Activated T-helper 1 cell treated with anti-CD3 and anti-CD28 coated beads, Interleukin-12 subunit alpha, Interleukin-12 subunit beta, Interleukin-2, Interleukin-4 antibody, amounts not matched to agents 30 ng/mL and 10 ng/mL and 1 ng/mL, durations not matched to agents 14 hours and 24 hours and 36 hours (primary cell): ENCODE measurements around the gene PLA2G2A. TPM values are rescaled to one million over a fixed set of nuclear protein-coding genes. Genes with fewer than 3 reads are reported as not detected.

Source experiments
- DNase-seq: peaks from one replicate; pipeline ENCODE4 v3.0.0; 2021; ENCODE audit warnings: low spot score
- H3K27ac Mint-ChIP-seq: one replicate; pipeline ENCODE4 v1.8.0; 2021; ENCODE audit warnings: mild to moderate bottlenecking, mixed read lengths
- H3K27me3 Mint-ChIP-seq: one replicate; pipeline ENCODE4 v1.8.0; 2022; ENCODE audit warnings: mild to moderate bottlenecking, moderate library complexity, mixed read lengths; ENCODE audit not compliant: insufficient read depth
- H3K36me3 Mint-ChIP-seq: one replicate; pipeline ENCODE4 v1.8.0; 2021; ENCODE audit warnings: low read depth, mixed read lengths
- H3K4me1 Mint-ChIP-seq: one replicate; pipeline ENCODE4 v1.8.0; 2021; ENCODE audit warnings: low read depth, mixed read lengths
- H3K4me3 Mint-ChIP-seq: one replicate; pipeline ENCODE4 v1.8.0; 2021; ENCODE audit warnings: mild to moderate bottlenecking, moderate library complexity, mixed read lengths
- H3K9me3 Mint-ChIP-seq: one replicate; pipeline ENCODE4 v1.8.0; 2021; ENCODE audit warnings: mixed read lengths
- intact Hi-C: fragments of 100-400 bp; cut with micrococcal nuclease; formaldehyde crosslinking; loops from one replicate; pipeline ENCODE4 v1.15.1; 2024
- total RNA-seq: library from RNA; stranded (reverse); gene quantifications from 2 replicates; pipeline ENCODE4 v1.2.3, GENCODE V29; 2022

Gene PLA2G2A
- total RNA-seq, 1 donor from 2014 or later: not detected

DNA sequence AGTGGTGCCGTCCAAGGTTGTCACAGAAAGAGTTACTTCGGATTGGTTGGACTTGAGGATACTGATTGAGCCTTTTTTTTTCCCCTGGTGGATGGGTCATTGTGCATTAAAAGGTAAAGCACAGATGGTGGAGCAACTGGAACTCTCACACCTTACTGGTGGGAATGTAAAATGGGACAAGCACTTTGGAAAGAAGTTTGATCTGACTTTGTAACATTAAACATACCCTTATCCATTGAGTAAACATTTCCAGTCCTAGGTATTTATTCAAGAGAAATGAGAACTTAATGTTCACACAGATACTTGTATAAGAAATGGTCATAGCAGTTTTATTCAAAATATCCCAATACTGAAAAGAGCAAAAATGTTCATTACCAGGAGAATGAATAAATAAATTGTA, 14.9 kb downstream of the PLA2G2A start:
- no peak for DNase-seq
- intact Hi-C loops: no loop called here
- no peak overlapping the region for H3K4me3 Mint-ChIP-seq
- no peak overlapping the region for H3K27ac Mint-ChIP-seq
- H3K9me3 Mint-ChIP-seq: no peaks in the 10 kb centered on the region
- H3K36me3 Mint-ChIP-seq: no peaks in the 10 kb centered on the region
- no peaks in the 10 kb centered on the region for H3K4me1 Mint-ChIP-seq
- peaks cover 10% of the 10 kb centered on the region for H3K27me3 Mint-ChIP-seq

DNA sequence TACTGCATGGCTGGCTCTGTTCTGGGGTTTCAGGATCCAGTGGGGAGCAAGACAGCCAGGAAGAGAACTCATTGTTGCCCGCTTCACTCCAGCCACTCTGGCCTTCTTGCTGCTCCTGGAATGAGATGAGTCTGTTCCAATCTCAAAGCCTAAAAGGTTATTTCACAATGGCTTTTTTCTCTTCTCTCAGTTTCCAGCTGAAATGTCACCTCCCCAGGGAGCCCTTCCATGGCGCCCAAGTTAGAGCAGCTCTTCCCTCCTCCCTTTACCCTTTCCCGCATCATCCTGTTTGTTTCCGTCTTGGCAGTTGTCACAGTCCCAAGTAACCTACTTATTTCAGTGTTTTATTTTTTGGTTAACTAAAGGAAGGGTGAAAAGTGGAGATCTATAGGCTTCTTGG, 15.8 kb downstream of the PLA2G2A start:
- H3K4me1 Mint-ChIP-seq: no peaks in the 10 kb centered on the region
- no peak for DNase-seq

DNA sequence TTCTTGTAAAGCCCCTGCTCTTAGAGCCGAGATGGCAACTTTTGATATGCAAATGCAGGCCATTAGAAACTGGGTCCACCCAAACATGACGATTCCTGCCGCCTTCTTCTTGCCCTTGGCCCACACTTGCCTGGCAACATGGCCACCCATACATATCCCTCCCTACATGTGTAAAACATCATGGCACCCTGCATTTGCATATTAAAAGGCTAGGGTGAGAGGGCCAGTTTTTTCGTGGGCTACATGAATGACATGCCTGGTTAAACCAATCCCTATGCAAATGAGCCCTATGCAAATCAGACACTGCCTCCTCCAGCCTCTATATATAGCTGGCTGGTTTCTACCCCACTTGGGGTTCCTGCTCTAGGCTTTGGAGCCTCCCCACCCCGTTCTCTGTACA, 18.8 kb downstream of the PLA2G2A start:
- Mint-ChIP-seq H3K36me3 (no peaks in the 10 kb centered on the region), H3K4me3 (no peak overlapping the region), H3K9me3 (no peaks in the 10 kb centered on the region), H3K27ac (no peak overlapping the region), H3K4me1 (no peaks in the 10 kb centered on the region), H3K27me3 (no peaks in the 10 kb centered on the region)
- intact Hi-C loops: no loop called here
- no peak for DNase-seq

More for the DNA sequence above, 15.8 kb downstream of the PLA2G2A start:
- no peak overlapping the region for H3K27ac Mint-ChIP-seq
- no peak overlapping the region for H3K4me3 Mint-ChIP-seq
- peaks cover 8% of the 10 kb centered on the region for H3K27me3 Mint-ChIP-seq
- H3K9me3 Mint-ChIP-seq: no peaks in the 10 kb centered on the region
- intact Hi-C loops: no loop called here
- H3K36me3 Mint-ChIP-seq: no peaks in the 10 kb centered on the region

DNA sequence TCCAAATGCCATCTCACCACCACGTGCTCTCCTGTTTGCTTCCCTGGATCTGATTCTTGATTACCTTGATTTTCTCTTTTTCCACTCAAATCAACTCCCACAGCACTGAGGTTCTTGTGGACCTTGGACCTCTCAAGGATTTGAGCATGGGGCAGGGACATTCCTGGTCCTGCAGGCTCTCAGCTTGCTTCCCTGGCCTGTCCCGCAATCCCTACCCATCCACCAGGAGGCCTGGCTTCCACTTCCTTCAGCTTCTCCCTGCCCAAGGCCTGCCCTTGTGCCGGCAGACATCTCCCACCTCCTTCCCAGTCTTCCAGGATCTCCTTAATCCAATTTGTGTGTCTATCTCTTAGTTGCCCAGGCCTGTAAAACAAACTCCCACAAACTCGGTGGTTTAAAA, 21.6 kb downstream of the PLA2G2A start:
- intact Hi-C loops: no loop called here
- DNase-seq: no peak
- Mint-ChIP-seq H3K27ac (no peak overlapping the region), H3K4me1 (no peaks in the 10 kb centered on the region), H3K36me3 (no peaks in the 10 kb centered on the region), H3K4me3 (no peak overlapping the region), H3K9me3 (no peaks in the 10 kb centered on the region), H3K27me3 (peaks cover 7% of the 10 kb centered on the region)

DNA sequence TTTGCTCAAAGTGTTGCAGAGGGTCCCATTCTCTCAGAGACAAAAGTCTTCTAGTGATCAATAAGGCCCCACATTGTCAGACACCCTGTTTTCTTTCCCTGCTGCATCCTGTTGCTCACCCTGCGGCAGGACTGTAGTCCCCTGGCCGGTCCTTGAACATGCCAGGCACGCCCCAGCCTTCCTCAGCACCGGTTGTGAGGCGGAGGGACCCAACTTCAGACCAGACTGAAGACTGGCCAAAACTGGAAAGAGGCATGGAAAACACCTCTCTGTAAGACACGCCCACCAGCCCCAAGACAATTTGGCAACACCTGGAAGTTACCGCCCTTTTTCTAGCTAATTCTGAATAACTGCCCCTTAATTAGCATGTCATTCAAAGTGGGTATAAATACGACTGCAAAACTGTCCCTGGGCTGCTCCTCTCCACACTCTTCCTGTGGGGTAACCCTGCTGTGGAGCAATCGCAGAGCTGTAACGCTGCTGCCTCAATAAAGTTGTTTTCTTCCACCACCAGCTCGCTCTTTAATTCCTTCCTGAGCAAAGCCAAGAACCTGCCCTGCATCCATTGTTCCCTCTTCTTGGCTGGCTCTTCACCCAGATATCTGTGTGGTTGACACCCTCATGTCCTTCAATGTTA, 23.8 kb downstream of the PLA2G2A start:
- Mint-ChIP-seq H3K27me3 (peaks cover 7% of the 10 kb centered on the region), H3K9me3 (no peaks in the 10 kb centered on the region), H3K4me3 (no peak overlapping the region), H3K27ac (no peak overlapping the region), H3K36me3 (no peaks in the 10 kb centered on the region), H3K4me1 (no peaks in the 10 kb centered on the region)
- intact Hi-C loops: no loop called here
- no peak for DNase-seq

- intact Hi-C loops: no loop called here
- Mint-ChIP-seq H3K36me3 (no peaks in the 10 kb centered on the region), H3K27me3 (peaks cover 7% of the 10 kb centered on the region), H3K4me3 (no peak overlapping the region), H3K9me3 (no peaks in the 10 kb centered on the region), H3K4me1 (no peaks in the 10 kb centered on the region), H3K27ac (no peak overlapping the region)
- no peak for DNase-seq
Observed at GRCh38 chr1:19954059-19954458, 25.4 kb downstream of the PLA2G2A start.

GRCh38 chr1:19949016-19949415, 30.4 kb downstream of the PLA2G2A start:
- no peak overlapping the region for H3K4me3 Mint-ChIP-seq
- H3K4me1 Mint-ChIP-seq: no peaks in the 10 kb centered on the region
- no peaks in the 10 kb centered on the region for H3K9me3 Mint-ChIP-seq
- intact Hi-C loops: no loop called here
- no peaks in the 10 kb centered on the region for H3K36me3 Mint-ChIP-seq
- peaks cover 12% of the 10 kb centered on the region for H3K27me3 Mint-ChIP-seq
- no peak for DNase-seq
- no peak overlapping the region for H3K27ac Mint-ChIP-seq

DNA sequence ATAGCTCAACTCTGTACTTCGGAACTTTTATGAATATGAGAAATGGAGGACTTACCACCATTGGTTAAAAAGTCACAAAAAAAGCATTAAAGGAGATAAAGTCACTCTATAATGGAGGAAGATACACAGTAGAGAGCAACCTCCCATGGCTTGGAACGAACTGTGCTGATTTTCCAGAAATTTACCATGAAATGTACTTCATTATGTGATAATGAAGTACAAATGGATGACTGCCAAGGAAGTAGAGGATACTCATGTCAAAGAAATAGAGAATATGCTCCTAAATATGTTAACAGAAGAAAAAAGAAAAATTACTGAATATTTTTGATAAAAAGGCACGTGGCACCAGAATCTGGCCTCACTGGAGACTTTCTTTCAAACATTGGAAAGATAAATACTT, 32.4 kb downstream of the PLA2G2A start:
- DNase-seq: no peak
- no peaks in the 10 kb centered on the region for H3K36me3 Mint-ChIP-seq
- H3K9me3 Mint-ChIP-seq: no peaks in the 10 kb centered on the region
- intact Hi-C loops: no loop called here
- no peak overlapping the region for H3K27ac Mint-ChIP-seq
- H3K27me3 Mint-ChIP-seq: peaks cover 5% of the 10 kb centered on the region
- no peak overlapping the region for H3K4me3 Mint-ChIP-seq
- no peaks in the 10 kb centered on the region for H3K4me1 Mint-ChIP-seq

- H3K9me3 Mint-ChIP-seq: no peaks in the 10 kb centered on the region
- H3K4me1 Mint-ChIP-seq: no peaks in the 10 kb centered on the region
- no peaks in the 10 kb centered on the region for H3K36me3 Mint-ChIP-seq
- no peak overlapping the region for H3K4me3 Mint-ChIP-seq
- intact Hi-C loops: no loop called here
- peaks cover 5% of the 10 kb centered on the region for H3K27me3 Mint-ChIP-seq
- H3K27ac Mint-ChIP-seq: no peak overlapping the region
- DNase-seq: no peak
Observed at GRCh38 chr1:19946331-19946751, 33.1 kb downstream of the PLA2G2A start.

DNA sequence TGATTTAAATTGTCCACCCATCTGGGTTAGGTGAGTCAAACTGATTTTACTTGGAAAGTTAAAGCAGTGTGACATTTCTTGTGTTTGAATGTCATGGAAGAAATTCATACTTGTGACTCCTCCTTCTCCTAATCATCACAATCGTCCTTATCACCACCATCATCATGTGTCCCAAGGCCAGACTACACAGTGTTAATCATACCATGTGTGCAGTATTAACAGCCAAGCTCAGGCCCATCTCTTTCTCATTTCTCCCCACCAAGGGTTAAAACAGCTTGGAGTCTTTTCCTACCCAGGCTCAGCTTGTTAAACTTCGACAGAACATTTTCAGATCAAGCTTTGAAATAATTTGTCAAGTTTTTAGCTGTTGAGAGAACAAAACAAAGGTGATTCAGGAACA, 33.5 kb downstream of the PLA2G2A start:
- Mint-ChIP-seq H3K9me3 (no peaks in the 10 kb centered on the region), H3K27me3 (peaks cover 7% of the 10 kb centered on the region), H3K27ac (no peak overlapping the region), H3K36me3 (no peaks in the 10 kb centered on the region), H3K4me1 (no peaks in the 10 kb centered on the region), H3K4me3 (no peak overlapping the region)
- intact Hi-C loops: no loop called here
- DNase-seq: no peak

DNA sequence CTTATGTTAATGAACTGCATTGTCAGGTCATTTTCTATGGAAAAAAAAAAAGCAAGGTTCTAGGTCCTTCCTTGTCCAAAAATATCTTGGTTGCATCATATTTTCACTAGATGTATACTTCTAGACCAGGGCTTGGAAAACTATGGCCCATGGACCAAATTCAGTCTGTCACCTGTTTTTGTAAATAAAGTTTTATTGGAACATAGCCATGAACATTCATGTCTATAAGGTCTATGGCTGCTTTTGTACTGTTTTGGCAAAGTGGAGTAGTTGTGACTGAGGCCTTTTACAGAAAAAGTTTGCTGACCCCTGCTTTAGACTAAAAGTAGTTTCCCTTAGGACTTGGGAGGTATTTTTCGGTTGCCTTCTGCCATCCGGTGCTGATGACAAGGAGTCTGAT, 36.8 kb downstream of the PLA2G2A start:
- no peaks in the 10 kb centered on the region for H3K9me3 Mint-ChIP-seq
- H3K36me3 Mint-ChIP-seq: no peaks in the 10 kb centered on the region
- H3K27me3 Mint-ChIP-seq: peaks cover 11% of the 10 kb centered on the region
- no peak for DNase-seq
- intact Hi-C loops: no loop called here
- no peak overlapping the region for H3K4me3 Mint-ChIP-seq
- no peaks in the 10 kb centered on the region for H3K4me1 Mint-ChIP-seq
- H3K27ac Mint-ChIP-seq: no peak overlapping the region

DNA sequence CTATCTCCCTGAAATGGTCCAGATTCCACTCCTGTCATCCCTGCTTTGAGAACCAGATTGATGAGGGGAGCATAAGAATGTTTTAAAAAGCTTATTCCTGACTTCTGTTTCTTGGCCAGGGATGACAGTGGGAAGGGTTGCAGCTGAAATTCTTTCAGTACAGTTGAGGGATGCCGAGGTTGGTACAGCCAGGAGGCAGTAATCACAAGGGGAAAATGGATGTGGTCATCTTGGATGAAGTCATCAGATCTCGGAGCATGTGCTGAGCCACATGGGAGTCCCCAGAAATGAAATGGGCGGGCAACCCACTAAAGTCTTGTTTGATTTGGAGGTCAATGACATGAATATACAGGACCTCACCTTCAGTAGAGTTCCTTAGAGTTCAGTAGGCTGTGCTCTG, 37.3 kb downstream of the PLA2G2A start:
- no peaks in the 10 kb centered on the region for H3K9me3 Mint-ChIP-seq
- H3K27me3 Mint-ChIP-seq: peaks cover 11% of the 10 kb centered on the region

GRCh38 chr1:19941206-19941568, 38.2 kb downstream of the PLA2G2A start:
- H3K36me3 Mint-ChIP-seq: no peaks in the 10 kb centered on the region
- no peak for DNase-seq
- no peaks in the 10 kb centered on the region for H3K4me1 Mint-ChIP-seq
- intact Hi-C loops: no loop called here
- peaks cover 8% of the 10 kb centered on the region for H3K27me3 Mint-ChIP-seq
- H3K9me3 Mint-ChIP-seq: no peaks in the 10 kb centered on the region
- H3K4me3 Mint-ChIP-seq: no peak overlapping the region
- no peak overlapping the region for H3K27ac Mint-ChIP-seq

More for the DNA sequence above, 37.3 kb downstream of the PLA2G2A start:
- no peak overlapping the region for H3K4me3 Mint-ChIP-seq
- H3K4me1 Mint-ChIP-seq: no peaks in the 10 kb centered on the region
- intact Hi-C loops: no loop called here
- H3K36me3 Mint-ChIP-seq: no peaks in the 10 kb centered on the region
- H3K27ac Mint-ChIP-seq: no peak overlapping the region
- no peak for DNase-seq
